Prostate gland (tissue), 2 donors: ENCODE data around the gene LHPP.

Experiments used
- CTCF ChIP-seq, 4 experiments: fragments of 200-600 bp in 2 of 4; fragments of 450-650 bp in 2 of 4; sonication (generic) in 2 of 4; IDR thresholded peaks; 1 replicate in 3 of 4; 2 replicates in 1 of 4; pipeline ENCODE4 v1.5.1; 2016 to 2019; ENCODE audit warnings: antibody characterized with exemption in 4 of 4, mild to moderate bottlenecking in 2 of 4, moderate library complexity in 2 of 4
- POLR2A ChIP-seq: fragments of 450-650 bp; IDR thresholded peaks from one replicate; pipeline ENCODE4 v1.6.1; 2016; ENCODE audit warnings: antibody characterized with exemption, mild to moderate bottlenecking
- POLR2AphosphoS5 ChIP-seq: sonication (generic); formaldehyde crosslinking; IDR thresholded peaks from one replicate; pipeline ENCODE4 v1.6.1; 2017; ENCODE audit warnings: antibody characterized with exemption

GRCh38 chr10:124596116-124596785 lies 134.6 kb downstream of the LHPP start:
- TF ChIP-seq CTCF (IDR thresholded peaks at IDR 0.05) (no peak), POLR2A (no peak), POLR2AphosphoS5 (no peak)
